ENCODE measurements around the gene EFNA5. TPM values are rescaled to one million over a fixed set of nuclear protein-coding genes. Genes with fewer than 3 reads are reported as not detected.

Gene EFNA5
- total RNA-seq, 1 donor from 2014 or later = 11.8 TPM

DNA sequence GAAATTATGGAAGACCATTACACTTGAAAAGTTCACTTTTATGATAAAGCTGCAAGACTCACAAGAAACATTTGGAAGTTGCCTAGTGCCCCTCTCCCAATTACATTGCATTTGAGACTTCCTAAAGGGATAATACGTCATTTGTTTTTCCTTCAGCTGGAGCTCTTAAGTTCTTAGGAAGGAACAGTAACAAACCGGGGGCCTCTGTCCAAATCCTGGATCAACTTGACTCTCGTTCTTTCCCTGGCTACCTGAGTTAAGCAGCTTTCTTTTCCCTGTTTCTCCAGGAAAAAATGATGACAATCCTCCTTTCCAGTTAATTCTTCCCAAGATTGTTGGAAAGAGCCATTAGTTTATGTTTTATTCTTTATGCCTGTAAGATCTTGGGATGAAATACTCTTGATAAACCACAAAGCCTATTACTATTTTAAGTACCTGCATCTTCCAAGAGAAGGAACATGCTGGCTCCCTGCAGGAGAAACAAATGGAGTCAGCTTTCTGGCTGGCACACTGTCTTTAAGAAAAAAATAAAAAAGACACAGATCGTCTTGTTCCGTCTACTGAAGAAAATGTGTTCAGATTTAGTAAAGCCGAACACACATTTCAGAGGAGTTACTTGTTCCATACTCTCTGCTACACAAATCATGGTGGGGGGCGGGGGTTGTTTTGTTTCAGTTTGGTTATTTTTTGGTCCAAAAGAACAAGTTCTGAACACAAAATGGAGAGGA, 297.9 kb downstream of the EFNA5 start:
- H3K4me3 ChIP-seq = no peak overlapping the region
- H3K4me1 ChIP-seq = peaks cover 10% of the 10 kb centered on the region
- no peaks in the 10 kb centered on the region for H3K27me3 ChIP-seq
- intact Hi-C loops (cut with DNase I) = no loop called here
- H3K27ac ChIP-seq = no peak overlapping the region
- no peaks in the 10 kb centered on the region for H3K9me3 ChIP-seq
- no peaks in the 10 kb centered on the region for H3K36me3 ChIP-seq
- TF ChIP-seq CTCF (IDR thresholded peaks at IDR 0.05) = no peak
- no peak for TF ChIP-seq POLR2AphosphoS5 (IDR thresholded peaks at IDR 0.05; ENCODE audit: insufficient read depth in 1 of 2, low read depth in 1 of 2)
- TF ChIP-seq POLR2A (IDR thresholded peaks at IDR 0.05) = no peak
- DNase-seq (ENCODE audit: extremely low spot score in 2 of 2) = no peak

GRCh38 chr5:107370396-107370968, 300.3 kb downstream of the EFNA5 start:
- no peak for TF ChIP-seq CTCF (IDR thresholded peaks at IDR 0.05)
- TF ChIP-seq POLR2AphosphoS5 (IDR thresholded peaks at IDR 0.05; ENCODE audit: insufficient read depth in 1 of 2, low read depth in 1 of 2) = no peak
- TF ChIP-seq POLR2A (IDR thresholded peaks at IDR 0.05) = no peak
- intact Hi-C loops (cut with DNase I) = no loop called here

GRCh38 chr5:107369622-107370021, 301.1 kb downstream of the EFNA5 start:
- Histone ChIP-seq H3K36me3 (no peaks in the 10 kb centered on the region), H3K27me3 (no peaks in the 10 kb centered on the region), H3K27ac (no peak overlapping the region), H3K9me3 (no peaks in the 10 kb centered on the region), H3K4me3 (no peak overlapping the region), H3K4me1 (peaks cover 10% of the 10 kb centered on the region)
- DNase-seq (ENCODE audit: extremely low spot score in 2 of 2) = no peak
- intact Hi-C loops (cut with DNase I) = no loop called here
- TF ChIP-seq POLR2A (IDR thresholded peaks at IDR 0.05) = no peak
- TF ChIP-seq CTCF (IDR thresholded peaks at IDR 0.05) = no peak
- TF ChIP-seq POLR2AphosphoS5 (IDR thresholded peaks at IDR 0.05; ENCODE audit: insufficient read depth in 1 of 2, low read depth in 1 of 2) = no peak

More at GRCh38 chr5:107370396-107370968, 300.3 kb downstream of the EFNA5 start:
- Histone ChIP-seq H3K36me3 (no peaks in the 10 kb centered on the region), H3K27ac (no peak overlapping the region), H3K9me3 (no peaks in the 10 kb centered on the region), H3K4me3 (no peak overlapping the region), H3K27me3 (no peaks in the 10 kb centered on the region), H3K4me1 (peaks cover 10% of the 10 kb centered on the region)
- DNase-seq (ENCODE audit: extremely low spot score in 2 of 2) = no peak

DNA sequence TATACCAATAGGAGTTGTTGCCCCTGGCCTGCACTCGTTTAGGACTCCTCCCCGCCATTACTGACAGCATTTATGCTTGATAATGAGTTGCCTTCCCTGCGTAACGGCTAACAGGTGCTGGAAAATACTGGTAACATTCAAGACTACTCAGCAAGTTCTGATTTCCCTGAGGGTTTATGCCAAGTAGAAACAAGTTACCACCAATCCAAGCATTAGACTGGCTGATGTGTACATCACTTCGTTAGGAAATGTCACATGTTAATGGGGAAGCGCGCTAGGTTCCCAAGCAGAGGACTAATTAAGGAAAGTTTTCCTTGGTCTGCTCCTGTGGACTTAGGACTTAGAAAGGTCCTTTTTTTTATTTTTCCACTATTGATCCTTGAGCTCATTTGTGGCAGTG, 302.1 kb downstream of the EFNA5 start:
- Histone ChIP-seq H3K27me3 (no peaks in the 10 kb centered on the region), H3K27ac (no peak overlapping the region), H3K4me3 (no peak overlapping the region), H3K4me1 (peaks cover 10% of the 10 kb centered on the region), H3K9me3 (no peaks in the 10 kb centered on the region), H3K36me3 (no peaks in the 10 kb centered on the region)
- no peak for DNase-seq (ENCODE audit: extremely low spot score in 2 of 2)
- TF ChIP-seq CTCF (IDR thresholded peaks at IDR 0.05) = no peak
- TF ChIP-seq POLR2AphosphoS5 (IDR thresholded peaks at IDR 0.05; ENCODE audit: insufficient read depth in 1 of 2, low read depth in 1 of 2) = peak in 1 of 2 donors; percentile 51
- intact Hi-C loops (cut with DNase I) = no loop called here

GRCh38 chr5:107367939-107368338, 302.8 kb downstream of the EFNA5 start:
- TF ChIP-seq POLR2AphosphoS5 (IDR thresholded peaks at IDR 0.05; ENCODE audit: insufficient read depth in 1 of 2, low read depth in 1 of 2) (no peak), CTCF (IDR thresholded peaks at IDR 0.05) (no peak), POLR2A (IDR thresholded peaks at IDR 0.05) (no peak)
- intact Hi-C loops (cut with DNase I) = no loop called here
- Histone ChIP-seq H3K27me3 (no peaks in the 10 kb centered on the region), H3K36me3 (no peaks in the 10 kb centered on the region), H3K4me3 (no peak overlapping the region), H3K9me3 (no peaks in the 10 kb centered on the region), H3K4me1 (peaks cover 10% of the 10 kb centered on the region), H3K27ac (no peak overlapping the region)
- DNase-seq (ENCODE audit: extremely low spot score in 2 of 2) = no peak

Data from vagina (tissue), 2 donors.